G401.6 (cell line): ENCODE data around the gene ADARB2.
"Not testable (repeated sequence)": the region's sequence is repeated elsewhere in the genome, so short reads cannot be mapped to it uniquely, and the experiment has no call there.

Experiments
- FAIRE-seq: peaks from 2 replicates; lab custom pipeline; 2012; peaks lifted over from hg19 to GRCh38; lab: Jason Lieb, UNC

ADARB2 gene

GRCh38 chr10:1486841-1487687 lies 250.3 kb downstream of the ADARB2 start:
- FAIRE-seq: no peak

GRCh38 chr10:1485357-1485756 lies 252.0 kb downstream of the ADARB2 start:
- no peak for FAIRE-seq

GRCh38 chr10:1483826-1484225 lies 253.5 kb downstream of the ADARB2 start:
- no peak for FAIRE-seq

- no peak for FAIRE-seq
These were observed 254.1 kb downstream of the ADARB2 start for GRCh38 chr10:1483246-1483645.

DNA sequence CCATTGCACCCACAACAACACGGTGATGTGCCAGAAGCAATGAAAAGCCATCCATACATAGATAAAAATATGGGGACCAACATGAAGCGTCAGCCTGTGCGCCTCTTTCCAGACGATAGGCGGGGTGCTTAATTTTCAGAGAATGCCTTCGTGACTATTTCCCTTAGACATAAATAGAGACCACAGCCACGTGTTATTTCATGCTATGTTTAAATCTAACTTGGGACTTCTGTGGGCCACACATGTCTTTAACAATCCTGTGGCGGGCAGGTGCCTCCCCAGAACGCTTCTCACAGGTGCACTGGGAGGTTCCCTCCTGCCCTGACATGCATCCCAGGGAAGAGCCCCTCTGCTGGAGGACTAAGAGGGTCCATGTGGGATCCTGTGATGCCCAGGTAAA lies 259.7 kb downstream of the ADARB2 start:
- FAIRE-seq: no peak

- no peak for FAIRE-seq
These were observed 260.9 kb downstream of the ADARB2 start for GRCh38 chr10:1476455-1476803.

GRCh38 chr10:1475771-1476454 lies 261.4 kb downstream of the ADARB2 start:
- FAIRE-seq: no peak

DNA sequence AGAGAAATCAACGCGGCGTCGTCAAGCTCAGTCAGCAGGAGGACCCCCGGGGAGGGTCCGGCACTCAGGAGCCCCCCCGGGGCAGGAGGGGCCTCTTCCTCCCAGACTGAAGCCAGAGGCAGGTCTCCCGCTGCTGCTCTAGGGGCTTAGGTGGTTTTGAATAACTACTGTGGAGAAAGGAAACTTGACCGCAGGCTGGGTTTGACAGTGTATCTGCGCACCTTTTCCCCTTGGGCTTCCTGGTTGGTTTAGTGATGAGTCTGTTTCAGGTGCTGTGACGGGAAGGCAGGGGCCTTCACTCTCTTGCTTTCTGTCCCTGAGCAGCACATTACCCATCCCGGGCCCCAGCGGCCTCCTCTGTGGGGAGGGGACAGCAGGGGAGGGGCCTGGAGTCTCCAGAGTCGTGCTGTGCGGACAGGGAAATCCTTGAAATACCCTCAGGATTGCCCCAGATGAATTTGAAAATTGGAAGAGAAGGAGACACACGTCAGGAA lies 262.2 kb downstream of the ADARB2 start:
- no peak for FAIRE-seq

DNA sequence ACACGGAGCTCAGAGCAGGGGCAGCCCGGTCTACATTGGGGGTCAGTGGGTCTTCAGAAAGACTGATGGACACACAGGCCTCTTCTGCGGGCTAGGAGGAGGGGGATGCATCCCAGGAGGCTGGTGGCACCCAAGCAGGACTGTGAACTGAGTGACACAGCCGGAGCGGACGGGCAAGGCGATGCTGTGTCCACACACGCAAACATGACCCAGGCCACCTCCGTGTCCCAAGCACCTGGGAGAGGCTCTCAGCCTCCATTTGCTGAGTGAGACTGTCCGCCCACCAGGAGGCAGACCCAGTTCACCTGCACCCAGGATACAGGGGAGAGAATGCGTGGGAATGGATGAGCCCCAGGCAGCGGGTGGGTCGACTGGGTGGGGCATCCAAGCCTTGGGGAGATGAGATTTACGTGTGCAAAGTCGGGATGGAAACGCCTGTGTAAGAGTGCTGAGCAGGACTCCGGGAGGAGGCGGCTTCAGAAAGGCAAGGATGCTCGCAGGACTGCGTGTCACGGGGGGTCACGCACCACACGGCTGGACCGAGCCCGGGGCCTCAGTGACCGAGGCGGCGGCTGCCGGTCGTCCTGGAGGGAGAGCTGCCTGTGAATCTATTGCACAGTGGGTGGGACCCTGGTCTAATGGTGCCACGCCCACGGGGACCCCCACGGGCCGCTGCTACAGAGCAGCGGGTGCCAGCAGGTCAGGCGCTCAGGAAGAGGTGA lies 262.8 kb downstream of the ADARB2 start:
- FAIRE-seq: no peak

DNA sequence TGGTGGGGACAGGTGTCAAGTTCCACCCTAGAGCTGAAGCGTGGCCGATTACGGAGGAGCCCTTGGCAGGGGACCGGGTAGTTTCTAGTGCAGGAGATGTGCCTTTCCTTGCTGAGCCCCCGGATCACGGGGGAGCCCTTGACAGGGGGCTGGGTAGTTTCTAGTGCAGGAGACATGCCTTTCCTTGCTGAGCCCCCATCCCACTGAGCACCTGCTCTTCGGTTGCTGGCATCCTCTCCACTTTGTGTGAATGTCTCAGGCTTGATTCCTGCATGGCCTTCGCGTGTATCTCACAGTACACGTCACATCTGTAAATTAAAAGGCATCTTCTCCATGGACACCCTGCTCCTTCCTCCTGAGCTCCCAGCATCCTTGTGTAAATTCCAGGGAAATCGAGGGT lies 263.5 kb downstream of the ADARB2 start:
- no peak for FAIRE-seq

GRCh38 chr10:1472178-1472958 lies 265.0 kb downstream of the ADARB2 start:
- FAIRE-seq: no peak

DNA sequence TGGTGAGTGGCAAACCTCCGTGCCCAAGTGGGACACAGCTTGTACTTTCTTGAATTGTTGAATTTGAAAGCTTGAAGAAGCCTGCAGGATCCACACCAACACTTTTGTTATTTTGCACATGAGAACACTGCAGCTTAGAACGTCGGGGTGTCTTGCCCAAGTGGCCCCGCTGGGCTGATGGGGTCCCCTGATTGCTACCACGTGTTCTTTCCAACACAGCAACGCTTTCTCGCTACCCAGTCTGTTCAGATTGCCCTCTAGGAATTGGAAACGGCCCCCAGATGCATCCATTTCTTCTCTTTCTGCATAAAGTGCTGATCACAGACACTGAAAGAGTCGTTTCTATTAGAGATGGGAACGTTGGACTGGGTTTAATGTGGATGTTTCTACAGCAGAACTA lies 268.5 kb downstream of the ADARB2 start:
- no peak for FAIRE-seq

DNA sequence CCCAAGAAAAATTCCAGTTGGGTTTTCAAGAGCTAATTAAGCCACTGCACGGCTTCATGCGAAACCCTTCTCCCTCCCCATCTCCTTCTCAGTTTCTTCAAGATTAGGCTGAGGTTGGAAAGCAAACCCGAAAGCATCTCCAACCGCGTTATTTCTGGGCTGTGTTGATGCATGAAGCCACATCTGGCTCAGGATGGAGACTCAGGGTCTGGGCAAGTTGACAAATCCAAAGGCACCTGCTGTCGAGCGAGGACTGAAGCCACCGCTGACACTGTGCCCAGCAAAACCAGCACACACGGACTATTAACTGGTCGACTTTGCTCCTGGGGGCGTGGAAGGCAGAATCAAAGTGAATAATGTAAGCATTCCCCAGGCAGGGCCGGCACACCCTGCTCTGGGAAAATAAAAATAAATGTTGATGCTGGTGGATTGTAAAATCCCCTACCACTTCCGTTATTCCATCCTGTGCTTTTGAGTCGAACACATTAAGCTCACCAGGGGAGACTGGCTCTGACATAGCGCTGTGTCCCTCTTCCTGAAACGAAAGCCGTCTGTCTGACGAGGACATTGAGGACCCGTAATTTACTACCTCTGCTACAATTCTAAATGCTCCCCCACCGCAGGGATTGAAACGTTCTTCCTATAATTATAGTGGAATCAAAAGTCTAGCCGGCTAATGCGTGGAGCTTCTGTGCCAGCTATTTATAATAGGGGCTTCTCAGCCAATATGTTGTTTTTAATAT lies 269.8 kb downstream of the ADARB2 start:
- FAIRE-seq: no peak

DNA sequence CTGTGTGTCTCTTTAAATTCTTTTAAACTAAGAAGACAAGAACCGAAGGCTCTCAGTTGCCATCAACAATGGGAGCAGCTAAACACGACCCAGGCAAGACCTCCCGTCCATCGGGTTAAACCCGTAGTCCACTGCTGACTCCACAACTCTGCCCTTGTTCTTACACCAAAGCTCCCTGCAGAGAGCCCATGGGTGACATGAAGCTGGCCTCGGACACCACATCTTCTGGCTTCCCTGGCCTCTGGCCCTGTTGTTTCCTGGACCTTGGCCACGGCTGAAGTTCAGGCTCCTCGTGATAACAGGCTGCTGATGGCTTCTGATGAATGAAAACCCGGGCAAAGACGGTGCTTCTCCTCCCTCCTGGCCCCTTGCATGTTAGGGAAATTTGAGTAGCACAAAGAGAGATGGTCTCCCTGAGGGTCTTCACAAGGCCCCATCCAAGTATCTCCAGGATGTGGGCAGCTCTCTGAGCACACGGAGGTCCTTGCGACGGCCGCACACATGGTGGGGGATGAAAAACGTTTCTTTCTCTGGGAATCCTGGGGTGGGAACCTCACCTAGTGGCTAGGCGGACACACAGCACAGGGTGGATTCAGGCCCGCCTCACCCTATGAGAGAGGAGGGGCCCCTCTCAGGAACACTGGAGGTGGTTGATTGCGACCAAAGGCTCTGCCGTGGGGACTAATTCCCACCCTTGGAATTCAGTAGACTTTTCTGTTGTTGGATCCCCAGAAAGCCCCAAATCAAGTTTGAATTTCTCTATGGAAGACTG lies 271.1 kb downstream of the ADARB2 start:
- FAIRE-seq: no peak

DNA sequence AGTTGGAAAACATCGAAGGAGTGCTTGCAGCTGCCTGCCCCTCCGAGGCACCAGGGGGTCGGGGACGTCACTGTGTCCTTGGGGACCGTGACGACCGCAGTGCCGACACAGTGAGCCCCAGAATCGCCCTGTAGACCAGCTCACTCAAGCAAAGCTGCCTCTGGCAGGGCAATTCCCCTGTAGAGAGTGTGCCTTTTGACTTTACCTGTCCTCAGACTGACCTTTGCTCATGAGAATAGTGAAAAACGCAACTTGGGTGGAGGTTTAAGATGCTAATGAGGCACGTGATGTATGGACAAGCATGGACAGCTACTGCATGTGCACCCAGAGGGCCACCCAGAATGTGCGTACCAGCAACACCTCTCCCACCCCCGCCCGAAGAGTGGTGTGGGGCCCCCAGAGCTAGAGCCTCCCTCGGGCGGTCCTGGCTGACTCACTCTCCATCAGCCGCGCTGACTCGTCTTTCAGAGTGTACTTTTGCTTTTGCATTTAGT lies 271.9 kb downstream of the ADARB2 start:
- no peak for FAIRE-seq

- FAIRE-seq: no peak
These were observed 272.4 kb downstream of the ADARB2 start for GRCh38 chr10:1464881-1465417.

GRCh38 chr10:1463971-1464370 lies 273.4 kb downstream of the ADARB2 start:
- not testable (repeated sequence) for FAIRE-seq

DNA sequence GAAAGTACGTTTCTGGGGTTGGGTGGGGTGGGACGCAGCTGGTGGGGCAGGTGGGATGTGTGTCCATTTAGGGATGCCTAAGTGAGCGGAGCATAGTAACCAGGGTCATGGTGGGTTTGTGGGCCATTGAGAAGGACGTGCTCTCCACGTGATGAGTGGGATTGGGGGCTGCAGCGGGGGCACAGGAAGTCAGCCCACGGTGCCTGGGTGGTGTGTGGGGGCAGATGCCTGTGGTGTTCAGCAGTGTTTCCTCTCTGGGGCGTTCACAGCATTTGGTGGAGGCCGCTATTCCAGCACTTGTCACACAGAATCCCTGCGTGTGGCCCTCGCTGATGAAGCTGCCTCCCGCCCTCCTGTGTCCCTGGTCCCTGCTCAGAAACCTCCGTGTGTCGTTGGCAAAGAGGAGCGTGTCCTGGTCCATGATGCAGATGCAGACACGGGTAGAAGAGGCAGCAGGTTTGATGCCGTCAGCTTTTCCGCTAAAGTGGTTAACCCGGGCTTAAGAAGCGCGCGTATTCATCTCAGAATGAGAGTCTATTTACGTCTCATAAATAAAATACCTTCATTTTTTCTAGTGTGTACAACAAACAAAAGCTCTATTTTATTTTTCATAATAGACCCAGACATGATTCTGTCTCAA lies 274.2 kb downstream of the ADARB2 start:
- FAIRE-seq: no peak

DNA sequence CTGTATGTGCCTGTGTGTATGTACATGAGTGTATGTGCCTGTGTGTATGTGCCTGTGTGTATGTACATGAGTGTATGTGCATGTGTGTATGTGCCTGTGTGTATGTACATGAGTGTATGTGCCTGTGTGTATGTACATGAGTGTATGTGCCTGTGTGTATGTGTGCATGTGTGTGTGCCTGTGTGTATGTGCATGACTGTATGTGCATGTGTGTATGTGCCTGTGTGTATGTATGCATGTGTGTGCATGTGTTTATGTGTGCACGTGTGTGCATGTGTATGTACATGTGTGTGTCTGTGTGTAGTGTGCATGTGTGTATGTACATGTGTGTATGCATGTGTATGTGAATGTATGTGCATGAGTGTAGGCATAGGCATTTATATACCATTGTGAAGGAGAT lies 274.8 kb downstream of the ADARB2 start:
- no peak for FAIRE-seq

DNA sequence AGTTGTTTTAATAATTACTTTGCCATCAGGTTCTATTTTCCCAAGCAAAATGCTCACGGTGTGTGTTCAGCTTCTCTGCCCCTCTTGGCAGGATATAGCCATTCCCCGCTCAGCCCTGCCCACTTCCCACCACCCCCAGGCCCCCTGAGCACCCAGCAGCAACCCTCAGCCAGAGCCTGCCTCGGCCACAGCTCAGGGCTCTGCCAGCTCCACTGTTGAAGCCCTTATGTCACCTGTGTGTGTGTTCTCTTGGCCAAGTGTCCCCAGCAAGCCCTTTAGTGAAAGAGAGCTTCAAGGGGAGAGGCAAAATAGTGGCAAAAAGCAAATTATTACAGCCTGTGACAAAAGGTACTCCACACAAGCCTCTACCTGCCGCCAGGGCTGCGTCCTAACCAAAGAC lies 275.3 kb downstream of the ADARB2 start:
- FAIRE-seq: no peak
